Measurements from ENCODE around the gene OSBPL10.

- TF ChIP-seq POLR2A (IDR thresholded peaks at IDR 0.05; ENCODE audit: low read length) (no peak), CTCF (IDR thresholded peaks at IDR 0.05) (no peak), NFE2L2 (conservative IDR thresholded peaks at IDR 0.05; ENCODE audit: low read length) (no peak), PHF8 (IDR thresholded peaks at IDR 0.05; ENCODE audit: borderline replicate concordance, low read depth) (no peak)
- TF ChIP-seq, protein P1, sequence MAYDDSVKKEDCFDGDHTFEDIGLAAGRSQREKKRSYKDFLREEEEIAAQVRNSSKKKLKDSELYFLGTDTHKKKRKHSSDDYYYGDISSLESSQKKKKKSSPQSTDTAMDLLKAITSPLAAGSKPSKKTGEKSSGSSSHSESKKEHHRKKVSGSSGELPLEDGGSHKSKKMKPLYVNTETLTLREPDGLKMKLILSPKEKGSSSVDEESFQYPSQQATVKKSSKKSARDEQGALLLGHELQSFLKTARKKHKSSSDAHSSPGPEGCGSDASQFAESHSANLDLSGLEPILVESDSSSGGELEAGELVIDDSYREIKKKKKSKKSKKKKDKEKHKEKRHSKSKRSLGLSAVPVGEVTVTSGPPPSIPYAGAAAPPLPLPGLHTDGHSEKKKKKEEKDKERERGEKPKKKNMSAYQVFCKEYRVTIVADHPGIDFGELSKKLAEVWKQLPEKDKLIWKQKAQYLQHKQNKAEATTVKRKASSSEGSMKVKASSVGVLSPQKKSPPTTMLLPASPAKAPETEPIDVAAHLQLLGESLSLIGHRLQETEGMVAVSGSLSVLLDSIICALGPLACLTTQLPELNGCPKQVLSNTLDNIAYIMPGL (CRISPR knock-in tag; IDR thresholded peaks at IDR 0.05; ENCODE audit: borderline replicate concordance), result no peak
These were observed 228.6 kb downstream of the OSBPL10 start for GRCh38 chr3:31752305-31753049.

All from A549 (cell line).